ENCODE results near the gene ANKMY1.

The ANKMY1 gene

GRCh38 chr2:240578488-240578887 is 20.7 kb upstream of the ANKMY1 start:
- no peak for DNase-seq

GRCh38 chr2:240578110-240578450 is 20.3 kb upstream of the ANKMY1 start:
- no peak for DNase-seq

- no peak for DNase-seq
Observed at GRCh38 chr2:240577281-240578109, 19.7 kb upstream of the ANKMY1 start.

GRCh38 chr2:240576436-240577205 is 18.8 kb upstream of the ANKMY1 start:
- DNase-seq, result no peak

- DNase-seq, result no peak
Observed at GRCh38 chr2:240576036-240576435, 18.2 kb upstream of the ANKMY1 start.

GRCh38 chr2:240575101-240575965 is 17.5 kb upstream of the ANKMY1 start:
- no peak for DNase-seq

GRCh38 chr2:240574386-240575100 is 16.8 kb upstream of the ANKMY1 start:
- DNase-seq, result no peak

- no peak for DNase-seq
Observed at GRCh38 chr2:240573516-240574385, 16.0 kb upstream of the ANKMY1 start.

GRCh38 chr2:240573071-240573515 is 15.3 kb upstream of the ANKMY1 start:
- DNase-seq, result no peak

- DNase-seq, result no peak
Observed at GRCh38 chr2:240572141-240573031, 14.6 kb upstream of the ANKMY1 start.

GRCh38 chr2:240571314-240571973 is 13.7 kb upstream of the ANKMY1 start:
- DNase-seq, result no peak

- no peak for DNase-seq
Observed at GRCh38 chr2:240570531-240571313, 12.9 kb upstream of the ANKMY1 start.

- no peak for DNase-seq
Observed at GRCh38 chr2:240569998-240570530, 12.3 kb upstream of the ANKMY1 start.

- DNase-seq, result no peak
Observed at GRCh38 chr2:240569523-240569997, 11.8 kb upstream of the ANKMY1 start.

GRCh38 chr2:240568678-240569522 is 11.1 kb upstream of the ANKMY1 start:
- DNase-seq, result no peak

- DNase-seq, result no peak
Observed at GRCh38 chr2:240567872-240568677, 10.3 kb upstream of the ANKMY1 start, which contains the start of gene RNPEPL1. TSS of gene RNPEPL1 (plus strand) at chr2:240568484. CDS start at chr2:240568587, 103 bp downstream.
